OCI-LY7 (cell line): Measurements from ENCODE around the gene LRRN2.

Experiments
- EZH2phosphoT487 ChIP-seq: fragments of 200-600 bp; sonication (generic); IDR thresholded peaks from 2 replicates; pipeline ENCODE4 v1.6.1; 2018; ENCODE audit warnings: low read depth, borderline replicate concordance, mild to moderate bottlenecking, mixed run types, antibody characterized with exemption, low read length, moderate library complexity, mixed read lengths
- TF ChIP-seq, protein P1 (sequence below): fragments of 200-600 bp; sonication (generic); conservative IDR thresholded peaks from 2 replicates; pipeline ENCODE4 v1.5.1; 2014; ENCODE audit warnings: mild to moderate bottlenecking, antibody characterized with exemption, low read length, moderate library complexity, mixed read lengths

GRCh38 chr1:204613636-204614035 lies 71.9 kb downstream of the LRRN2 start:
- TF ChIP-seq, protein P1, sequence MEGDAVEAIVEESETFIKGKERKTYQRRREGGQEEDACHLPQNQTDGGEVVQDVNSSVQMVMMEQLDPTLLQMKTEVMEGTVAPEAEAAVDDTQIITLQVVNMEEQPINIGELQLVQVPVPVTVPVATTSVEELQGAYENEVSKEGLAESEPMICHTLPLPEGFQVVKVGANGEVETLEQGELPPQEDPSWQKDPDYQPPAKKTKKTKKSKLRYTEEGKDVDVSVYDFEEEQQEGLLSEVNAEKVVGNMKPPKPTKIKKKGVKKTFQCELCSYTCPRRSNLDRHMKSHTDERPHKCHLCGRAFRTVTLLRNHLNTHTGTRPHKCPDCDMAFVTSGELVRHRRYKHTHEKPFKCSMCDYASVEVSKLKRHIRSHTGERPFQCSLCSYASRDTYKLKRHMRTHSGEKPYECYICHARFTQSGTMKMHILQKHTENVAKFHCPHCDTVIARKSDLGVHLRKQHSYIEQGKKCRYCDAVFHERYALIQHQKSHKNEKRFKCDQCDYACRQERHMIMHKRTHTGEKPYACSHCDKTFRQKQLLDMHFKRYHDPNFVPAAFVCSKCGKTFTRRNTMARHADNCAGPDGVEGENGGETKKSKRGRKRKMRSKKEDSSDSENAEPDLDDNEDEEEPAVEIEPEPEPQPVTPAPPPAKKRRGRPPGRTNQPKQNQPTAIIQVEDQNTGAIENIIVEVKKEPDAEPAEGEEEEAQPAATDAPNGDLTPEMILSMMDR = no peak
- TF ChIP-seq EZH2phosphoT487 = no peak
